HG03565 (cell line): ENCODE measurements around the gene SAGE1.
"Not testable (repeated sequence)": the region's sequence is repeated elsewhere in the genome, so short reads cannot be mapped to it uniquely, and the experiment has no call there.

Experiments
- ATAC-seq: cut with Tn5 transposase; IDR thresholded peaks from one replicate; pipeline ENCODE4 v1.9.1; 2021; ENCODE audit warnings: mild to moderate bottlenecking, moderate library complexity; ENCODE audit not compliant: unreplicated experiment

The SAGE1 gene, protein sequence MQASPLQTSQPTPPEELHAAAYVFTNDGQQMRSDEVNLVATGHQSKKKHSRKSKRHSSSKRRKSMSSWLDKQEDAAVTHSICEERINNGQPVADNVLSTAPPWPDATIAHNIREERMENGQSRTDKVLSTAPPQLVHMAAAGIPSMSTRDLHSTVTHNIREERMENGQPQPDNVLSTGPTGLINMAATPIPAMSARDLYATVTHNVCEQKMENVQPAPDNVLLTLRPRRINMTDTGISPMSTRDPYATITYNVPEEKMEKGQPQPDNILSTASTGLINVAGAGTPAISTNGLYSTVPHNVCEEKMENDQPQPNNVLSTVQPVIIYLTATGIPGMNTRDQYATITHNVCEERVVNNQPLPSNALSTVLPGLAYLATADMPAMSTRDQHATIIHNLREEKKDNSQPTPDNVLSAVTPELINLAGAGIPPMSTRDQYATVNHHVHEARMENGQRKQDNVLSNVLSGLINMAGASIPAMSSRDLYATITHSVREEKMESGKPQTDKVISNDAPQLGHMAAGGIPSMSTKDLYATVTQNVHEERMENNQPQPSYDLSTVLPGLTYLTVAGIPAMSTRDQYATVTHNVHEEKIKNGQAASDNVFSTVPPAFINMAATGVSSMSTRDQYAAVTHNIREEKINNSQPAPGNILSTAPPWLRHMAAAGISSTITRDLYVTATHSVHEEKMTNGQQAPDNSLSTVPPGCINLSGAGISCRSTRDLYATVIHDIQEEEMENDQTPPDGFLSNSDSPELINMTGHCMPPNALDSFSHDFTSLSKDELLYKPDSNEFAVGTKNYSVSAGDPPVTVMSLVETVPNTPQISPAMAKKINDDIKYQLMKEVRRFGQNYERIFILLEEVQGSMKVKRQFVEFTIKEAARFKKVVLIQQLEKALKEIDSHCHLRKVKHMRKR

DNA sequence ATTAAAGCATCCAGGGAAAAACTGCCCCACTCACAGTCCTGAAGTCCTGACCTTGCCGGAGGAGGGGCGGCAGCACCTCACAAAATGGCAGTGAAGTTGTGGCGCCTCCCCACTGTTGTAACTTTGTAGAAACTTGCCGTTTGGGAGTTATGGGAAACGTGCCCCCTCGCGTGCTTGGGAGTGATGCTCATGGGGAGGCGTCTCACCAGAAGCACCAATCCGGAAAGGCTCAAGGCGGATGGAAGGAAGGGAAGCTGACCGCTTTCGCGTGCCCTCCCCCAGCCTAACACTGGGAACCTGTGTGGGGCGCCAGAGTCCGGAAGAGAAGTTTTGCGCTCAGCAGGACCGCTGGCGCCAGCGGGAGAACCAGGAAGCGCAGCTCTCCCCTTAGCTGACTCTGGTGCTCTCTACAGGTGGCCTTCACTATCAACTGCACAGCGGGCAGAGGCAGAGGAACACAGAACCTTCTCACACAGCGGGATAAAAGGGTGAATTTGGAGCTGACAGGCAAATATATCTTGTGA, at the start of gene SAGE1, which contains the start of gene CT45A10:
SAGE1 (plus strand) TSS at position 423 of the 524 bp plus-strand sequence. CDS start 2,527 bp downstream, outside the sequence.
CT45A10 (minus strand) TSS at position 151 of the 524 bp plus-strand sequence. CDS start 8,100 bp downstream, outside the sequence.
- no peak for ATAC-seq

DNA sequence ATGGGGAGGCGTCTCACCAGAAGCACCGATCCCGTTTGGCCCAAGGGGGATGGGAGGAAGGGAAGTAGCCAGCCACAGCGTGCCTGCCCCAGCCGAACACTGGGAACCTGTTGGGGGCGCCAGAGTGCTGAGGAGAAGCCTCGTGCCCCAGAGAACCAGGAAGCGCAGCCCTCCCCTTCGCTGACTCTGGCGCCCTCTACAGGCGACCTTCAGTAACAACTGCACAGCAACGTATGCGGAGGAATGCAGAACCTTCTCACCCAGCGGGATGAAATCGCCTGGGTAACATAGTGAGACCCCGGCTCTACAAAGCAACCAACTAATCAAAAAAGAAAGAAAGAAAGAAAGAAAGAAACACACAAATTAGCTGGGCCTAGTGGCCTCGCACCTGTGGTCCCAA, 39.1 kb upstream of the SAGE1 start, which contains the start of gene CT45A8:
CT45A8 (minus strand) TSS at position 101 of the 400 bp plus-strand sequence. CDS start 3,755 bp downstream, outside the sequence.
- ATAC-seq, result not testable (repeated sequence)

DNA sequence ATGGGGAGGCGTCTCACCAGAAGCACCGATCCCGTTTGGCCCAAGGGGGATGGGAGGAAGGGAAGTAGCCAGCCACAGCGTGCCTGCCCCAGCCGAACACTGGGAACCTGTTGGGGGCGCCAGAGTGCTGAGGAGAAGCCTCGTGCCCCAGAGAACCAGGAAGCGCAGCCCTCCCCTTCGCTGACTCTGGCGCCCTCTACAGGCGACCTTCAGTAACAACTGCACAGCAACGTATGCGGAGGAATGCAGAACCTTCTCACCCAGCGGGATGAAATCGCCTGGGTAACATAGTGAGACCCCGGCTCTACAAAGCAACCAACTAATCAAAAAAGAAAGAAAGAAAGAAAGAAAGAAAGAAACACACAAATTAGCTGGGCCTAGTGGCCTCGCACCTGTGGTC, 21.8 kb upstream of the SAGE1 start, which contains the start of gene CT45A9:
CT45A9 (minus strand) TSS at position 101 of the 400 bp plus-strand sequence. CDS start 3,751 bp downstream, outside the sequence.
- not testable (repeated sequence) for ATAC-seq

DNA sequence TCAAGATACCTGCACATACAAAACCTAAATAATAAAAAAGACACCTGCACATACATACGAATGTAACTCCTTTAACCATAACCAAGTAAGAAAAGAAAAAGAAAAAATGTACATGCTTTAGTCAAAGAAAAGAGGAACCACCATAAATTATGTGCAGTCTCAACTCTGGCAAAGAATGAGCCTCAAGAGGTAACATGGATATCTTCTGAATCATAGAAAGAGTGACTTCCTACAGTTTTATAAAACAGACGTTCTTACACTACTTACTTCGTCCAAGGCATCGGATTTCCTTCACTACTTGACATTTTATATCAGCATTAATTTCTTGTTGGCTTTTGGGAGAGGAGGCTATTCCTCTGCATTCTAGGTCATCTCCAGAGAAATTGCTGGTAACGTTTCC, 10.8 kb upstream of the SAGE1 start:
- not testable (repeated sequence) for ATAC-seq

DNA sequence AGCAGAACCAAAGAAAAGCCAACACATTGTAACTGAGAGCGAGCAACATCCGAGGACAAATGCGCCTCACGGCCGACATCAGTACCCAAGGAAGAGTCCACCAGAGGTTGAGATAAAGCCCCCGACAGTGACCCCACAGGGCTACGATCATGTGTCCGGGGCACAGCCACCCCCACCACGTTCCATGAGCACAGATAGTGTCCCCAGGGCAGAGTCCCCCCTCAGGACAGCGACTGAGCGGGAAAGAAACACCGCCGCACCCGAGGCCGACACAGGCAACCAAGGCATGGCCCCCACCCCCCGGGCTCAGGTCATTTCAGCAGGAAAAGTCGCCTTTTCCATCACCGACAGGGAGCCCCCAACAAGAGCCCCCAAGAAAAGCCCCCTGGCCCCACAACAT, 5.3 kb upstream of the SAGE1 start:
- ATAC-seq, result not testable (repeated sequence)

DNA sequence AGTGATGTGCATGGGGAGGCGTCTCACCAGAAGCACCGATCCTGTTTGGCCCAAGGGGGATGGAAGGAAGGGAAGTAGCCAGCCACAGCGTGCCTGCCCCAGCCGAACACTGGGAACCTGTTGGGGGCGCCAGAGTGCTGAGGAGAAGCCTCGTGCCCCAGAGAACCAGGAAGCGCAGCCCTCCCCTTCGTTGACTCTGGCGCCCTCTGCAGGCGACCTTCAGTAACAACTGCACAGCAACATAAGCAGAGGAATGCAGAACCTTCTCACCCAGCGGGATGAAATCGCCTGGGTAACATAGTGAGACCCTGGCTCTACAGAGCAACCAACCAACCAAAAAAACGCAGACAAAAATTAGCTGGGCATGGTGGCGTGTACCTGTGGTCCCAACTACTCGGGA, 4.5 kb upstream of the SAGE1 start:
- ATAC-seq, result not testable (repeated sequence)

DNA sequence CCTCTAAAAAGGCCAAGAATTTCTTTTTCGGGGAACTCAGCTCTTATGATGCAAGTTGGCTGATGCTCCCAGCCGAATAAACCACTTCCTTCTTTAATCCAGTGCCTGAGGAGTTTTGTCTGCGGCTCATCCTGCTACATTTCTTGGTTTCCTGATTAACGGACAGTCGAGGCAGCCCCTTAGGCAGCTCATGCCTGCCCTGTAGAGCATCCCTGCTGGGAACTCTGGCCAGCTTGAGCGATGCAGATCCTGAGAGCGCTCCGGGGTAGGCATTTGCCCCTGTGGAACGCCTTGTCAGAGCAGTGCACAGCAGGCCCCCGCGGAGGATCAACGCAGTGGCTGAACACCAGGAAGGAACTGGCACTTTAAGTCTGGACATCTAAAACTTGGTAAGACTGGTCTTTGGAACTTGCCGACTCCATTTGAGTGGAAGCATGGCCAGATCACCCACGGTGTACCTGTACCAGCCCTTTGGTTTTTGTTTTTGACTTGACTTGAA, 3.4 kb upstream of the SAGE1 start:
- no peak for ATAC-seq

DNA sequence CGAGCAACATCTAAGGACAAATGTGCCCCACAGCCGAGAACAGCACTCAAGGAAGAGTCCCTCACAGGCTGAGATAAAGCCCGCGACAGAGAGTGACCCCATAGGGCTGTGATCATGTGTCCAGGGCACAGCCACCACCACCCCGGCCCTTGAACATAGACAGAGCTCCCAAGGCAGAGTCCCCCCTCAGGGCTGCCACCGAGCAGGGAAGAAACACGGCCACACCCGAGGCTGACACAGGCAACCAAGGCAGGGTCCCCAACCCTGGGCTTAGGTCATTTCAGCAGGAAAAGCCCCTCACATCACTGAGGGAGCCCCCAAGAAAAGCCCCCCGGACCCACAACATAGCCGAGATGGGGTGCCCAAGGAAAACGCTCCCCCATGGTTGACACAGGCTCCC, 735 bp upstream of the SAGE1 start:
- ATAC-seq, result no peak

DNA sequence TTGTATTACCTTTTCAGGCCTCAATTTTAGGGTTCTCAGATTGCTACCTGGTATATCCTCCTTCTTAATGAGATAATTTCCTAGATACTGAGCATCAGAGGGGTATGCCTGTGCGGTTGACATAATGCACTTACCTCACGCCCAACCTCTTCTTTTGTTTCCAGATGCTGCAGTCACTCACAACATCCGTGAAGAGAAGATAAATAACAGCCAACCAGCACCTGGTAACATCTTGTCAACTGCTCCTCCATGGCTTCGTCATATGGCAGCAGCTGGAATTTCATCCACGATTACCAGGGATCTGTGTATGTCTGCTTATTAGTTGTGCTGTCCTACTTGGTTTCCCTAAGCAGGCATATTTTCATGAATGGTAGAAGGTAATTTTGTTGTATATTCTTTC, 16.7 kb downstream of the SAGE1 start:
- ATAC-seq, result no peak

DNA sequence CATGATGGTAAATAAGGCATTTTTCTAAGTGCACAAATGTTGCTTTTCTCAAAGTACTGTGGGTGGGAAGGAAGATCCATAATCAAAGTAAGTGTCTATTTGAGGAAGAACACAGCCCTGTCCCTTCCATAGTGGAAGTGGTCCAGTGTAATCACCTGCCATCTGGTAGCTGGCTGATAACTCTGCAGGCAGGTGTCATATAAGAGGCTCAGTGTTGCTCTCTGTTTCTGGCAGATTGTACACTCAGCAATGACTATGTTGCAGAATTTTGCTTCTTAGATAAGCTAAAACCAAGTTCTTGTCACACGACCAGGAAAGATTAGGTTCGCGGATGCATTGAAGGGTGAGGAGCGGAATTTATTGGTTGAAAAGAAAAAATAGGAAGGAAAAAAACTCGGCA, 20.9 kb downstream of the SAGE1 start:
- no peak for ATAC-seq

DNA sequence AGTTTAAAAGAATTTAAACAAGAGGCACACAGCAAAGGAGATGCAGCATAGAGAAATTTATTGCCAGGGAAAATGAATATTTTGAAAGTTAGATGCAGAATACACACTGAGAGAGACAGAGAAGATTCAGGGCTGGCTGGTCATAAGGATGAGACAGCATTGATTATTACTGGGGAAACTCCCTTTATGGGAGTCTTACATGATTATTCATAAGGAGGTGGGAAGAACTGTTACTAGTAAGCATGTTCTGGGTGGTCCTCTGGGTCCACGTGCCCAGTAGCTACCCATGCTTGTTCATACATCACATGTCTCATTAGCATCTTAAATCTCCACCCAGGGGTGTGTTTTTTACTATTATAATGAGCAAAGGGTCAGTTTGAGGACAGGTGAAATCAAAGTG, 27.0 kb downstream of the SAGE1 start:
- ATAC-seq, result not testable (repeated sequence)

DNA sequence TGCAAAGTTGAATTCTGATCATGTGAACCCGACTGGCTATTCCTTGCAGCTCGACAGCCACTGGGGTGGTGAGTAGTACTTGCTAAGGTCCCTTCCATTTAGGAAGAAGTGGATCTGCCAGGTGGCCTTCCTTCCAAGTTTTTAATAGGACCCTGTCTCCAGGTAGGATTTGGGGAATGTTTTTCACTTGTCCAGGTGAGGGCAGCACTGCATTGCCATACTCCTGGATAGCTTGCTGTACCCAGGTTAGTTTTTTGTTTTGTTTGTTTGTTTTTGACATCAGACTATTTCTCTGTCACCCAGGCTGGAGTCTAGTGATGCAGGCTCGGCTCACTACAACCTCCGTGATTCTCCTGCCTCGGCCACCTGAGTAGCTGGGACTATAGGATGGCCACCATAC, 29.8 kb downstream of the SAGE1 start:
- no peak for ATAC-seq

DNA sequence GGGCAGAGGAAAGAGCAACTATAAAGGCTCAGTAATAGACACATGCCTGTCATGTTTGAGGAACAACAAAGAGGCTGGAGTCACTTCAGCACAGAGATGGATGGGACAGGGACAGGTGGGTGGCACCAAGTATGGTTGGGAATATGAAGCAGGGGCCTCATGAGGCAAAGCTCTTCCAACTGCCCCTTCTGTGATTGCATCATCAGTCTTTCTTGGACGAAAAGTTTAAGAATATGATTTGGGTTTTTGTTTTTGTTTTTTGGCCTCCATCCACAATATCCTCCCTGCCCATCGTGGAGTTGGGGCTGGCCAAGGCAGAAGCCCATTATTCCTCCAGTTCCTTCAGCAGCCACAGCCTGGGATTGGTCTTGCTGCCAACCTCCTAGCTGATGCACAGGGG, 34.4 kb downstream of the SAGE1 start:
- ATAC-seq, result no peak

DNA sequence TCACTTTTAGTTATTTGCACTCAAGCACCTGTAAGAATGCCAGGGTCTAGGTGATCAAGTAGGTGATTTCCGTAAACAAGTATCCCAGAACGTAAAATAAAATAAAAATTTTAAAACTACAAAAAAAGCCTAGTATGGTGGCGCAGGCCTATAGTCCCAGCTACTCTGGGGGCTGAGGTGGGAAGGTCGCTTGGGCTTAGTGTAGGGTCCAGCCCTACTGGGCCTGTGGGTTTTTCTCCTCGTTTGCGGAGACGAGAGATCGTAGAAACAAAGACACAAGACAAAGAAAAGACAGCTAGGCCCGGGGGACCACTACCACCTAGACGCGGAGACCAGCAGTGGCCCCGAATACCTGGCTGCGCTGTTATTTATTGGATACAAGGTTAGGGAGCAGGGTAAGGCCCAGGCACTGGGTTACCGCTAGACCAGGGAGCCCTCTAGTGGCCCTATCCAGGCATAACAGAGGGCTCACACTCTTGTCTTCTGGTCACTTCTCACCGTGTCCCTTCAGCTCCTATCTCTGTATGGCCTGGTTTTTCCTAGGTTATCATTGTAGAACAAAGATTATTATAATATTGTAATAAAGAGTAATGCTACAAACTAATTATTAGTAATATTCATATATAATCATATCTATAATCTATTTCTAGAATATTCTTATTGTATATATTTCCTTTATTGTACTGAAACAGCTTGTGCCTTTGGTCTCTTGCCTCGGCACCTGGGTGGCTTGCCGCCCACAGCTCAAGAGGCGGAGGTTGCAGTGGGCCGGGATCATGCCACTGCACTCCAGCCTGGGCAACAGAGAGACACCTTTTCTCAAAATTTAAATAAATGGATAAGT, 38.4 kb downstream of the SAGE1 start:
- peak; percentile 63 for ATAC-seq

DNA sequence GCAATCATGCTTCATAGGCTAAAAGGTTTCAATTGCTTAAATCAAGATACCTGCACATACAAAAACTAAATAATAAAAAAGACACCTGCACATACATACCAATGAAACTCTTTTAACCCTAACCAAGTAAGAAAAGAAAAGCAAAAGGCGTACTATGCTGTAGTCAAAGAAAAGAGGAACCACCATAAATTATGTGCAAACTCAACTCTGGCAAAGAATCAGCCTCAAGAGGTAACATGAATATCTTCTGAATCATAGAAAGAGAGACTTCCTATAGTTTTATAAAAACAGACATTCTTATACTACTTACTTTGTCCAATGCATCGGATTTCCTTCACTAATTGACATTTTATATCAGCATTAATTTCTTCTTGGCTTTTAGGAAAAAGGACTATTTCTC, 51.0 kb downstream of the SAGE1 start:
- ATAC-seq, result no peak

DNA sequence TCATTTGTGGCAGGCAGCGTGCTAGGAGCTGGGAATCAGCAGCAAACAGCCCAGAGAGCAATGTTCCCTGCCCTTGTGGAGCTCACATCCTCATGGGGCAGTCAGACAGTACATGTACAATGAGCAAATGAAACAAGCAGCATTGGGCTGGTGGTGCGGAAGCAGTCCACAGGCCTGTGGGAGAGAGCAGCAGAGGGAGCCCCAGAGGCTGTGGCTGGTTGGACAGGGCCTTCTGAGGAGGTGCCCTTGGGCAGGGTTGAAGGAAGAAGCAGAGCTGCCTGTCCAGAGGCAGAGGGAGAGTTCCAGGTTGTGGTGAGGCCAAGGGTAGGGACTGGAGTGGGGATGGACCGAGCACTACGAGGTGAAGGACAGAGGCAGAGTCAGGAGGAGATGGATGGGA, 57.8 kb downstream of the SAGE1 start:
- ATAC-seq, result no peak
